GM12874 (cell line): ENCODE data around the gene HMCN2.

Source experiments
- TF ChIP-seq, protein P1 (sequence below): IDR thresholded peaks from 2 replicates; pipeline ENCODE4 v1.5.1; 2011; ENCODE audit warnings: low read depth, mild to moderate bottlenecking, control low read depth, low read length, moderate library complexity; ENCODE audit not compliant: insufficient read depth

The HMCN2 gene

DNA sequence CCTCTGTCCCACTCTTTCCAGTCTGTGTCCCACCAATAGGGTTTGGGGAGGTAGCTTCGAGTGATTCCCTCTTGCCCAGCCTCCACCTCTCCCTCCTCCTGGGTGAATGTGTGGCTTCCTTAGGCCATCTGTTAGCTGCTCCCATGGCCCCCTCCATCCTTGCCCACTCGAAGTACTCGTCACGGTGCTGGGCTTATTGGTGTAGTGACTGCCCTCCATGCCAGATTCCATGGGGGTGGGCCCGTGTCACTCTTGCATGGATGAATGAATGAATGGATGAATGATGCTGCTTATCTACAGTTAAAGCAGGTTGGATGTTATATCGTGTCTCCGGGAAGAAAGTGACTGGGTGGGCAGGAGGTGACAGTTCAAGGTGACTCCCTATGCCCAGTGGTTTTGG lies 19.1 kb downstream of the HMCN2 start:
- TF ChIP-seq, protein P1, sequence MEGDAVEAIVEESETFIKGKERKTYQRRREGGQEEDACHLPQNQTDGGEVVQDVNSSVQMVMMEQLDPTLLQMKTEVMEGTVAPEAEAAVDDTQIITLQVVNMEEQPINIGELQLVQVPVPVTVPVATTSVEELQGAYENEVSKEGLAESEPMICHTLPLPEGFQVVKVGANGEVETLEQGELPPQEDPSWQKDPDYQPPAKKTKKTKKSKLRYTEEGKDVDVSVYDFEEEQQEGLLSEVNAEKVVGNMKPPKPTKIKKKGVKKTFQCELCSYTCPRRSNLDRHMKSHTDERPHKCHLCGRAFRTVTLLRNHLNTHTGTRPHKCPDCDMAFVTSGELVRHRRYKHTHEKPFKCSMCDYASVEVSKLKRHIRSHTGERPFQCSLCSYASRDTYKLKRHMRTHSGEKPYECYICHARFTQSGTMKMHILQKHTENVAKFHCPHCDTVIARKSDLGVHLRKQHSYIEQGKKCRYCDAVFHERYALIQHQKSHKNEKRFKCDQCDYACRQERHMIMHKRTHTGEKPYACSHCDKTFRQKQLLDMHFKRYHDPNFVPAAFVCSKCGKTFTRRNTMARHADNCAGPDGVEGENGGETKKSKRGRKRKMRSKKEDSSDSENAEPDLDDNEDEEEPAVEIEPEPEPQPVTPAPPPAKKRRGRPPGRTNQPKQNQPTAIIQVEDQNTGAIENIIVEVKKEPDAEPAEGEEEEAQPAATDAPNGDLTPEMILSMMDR, result no peak

DNA sequence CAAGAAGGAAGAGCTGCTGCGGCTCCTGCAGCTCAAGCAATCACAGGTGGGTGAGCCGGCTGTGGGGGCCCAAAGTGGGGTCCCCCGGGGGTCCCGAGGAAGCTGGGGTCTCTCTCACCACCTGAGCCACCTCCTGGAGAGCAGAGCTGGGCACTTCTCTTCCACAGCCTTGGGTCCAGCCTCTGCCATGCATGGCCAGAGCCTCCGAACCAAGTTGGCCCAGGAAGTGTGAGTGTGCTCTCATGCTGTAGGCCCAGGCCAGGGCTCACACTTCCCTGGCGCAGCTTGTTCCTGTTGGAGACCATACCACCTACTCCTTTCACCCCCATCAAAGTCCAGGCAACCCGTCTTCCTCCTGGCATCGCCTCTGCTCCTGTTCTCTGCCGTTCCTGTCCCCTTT lies 19.7 kb downstream of the HMCN2 start:
- TF ChIP-seq, protein P1, result no peak

DNA sequence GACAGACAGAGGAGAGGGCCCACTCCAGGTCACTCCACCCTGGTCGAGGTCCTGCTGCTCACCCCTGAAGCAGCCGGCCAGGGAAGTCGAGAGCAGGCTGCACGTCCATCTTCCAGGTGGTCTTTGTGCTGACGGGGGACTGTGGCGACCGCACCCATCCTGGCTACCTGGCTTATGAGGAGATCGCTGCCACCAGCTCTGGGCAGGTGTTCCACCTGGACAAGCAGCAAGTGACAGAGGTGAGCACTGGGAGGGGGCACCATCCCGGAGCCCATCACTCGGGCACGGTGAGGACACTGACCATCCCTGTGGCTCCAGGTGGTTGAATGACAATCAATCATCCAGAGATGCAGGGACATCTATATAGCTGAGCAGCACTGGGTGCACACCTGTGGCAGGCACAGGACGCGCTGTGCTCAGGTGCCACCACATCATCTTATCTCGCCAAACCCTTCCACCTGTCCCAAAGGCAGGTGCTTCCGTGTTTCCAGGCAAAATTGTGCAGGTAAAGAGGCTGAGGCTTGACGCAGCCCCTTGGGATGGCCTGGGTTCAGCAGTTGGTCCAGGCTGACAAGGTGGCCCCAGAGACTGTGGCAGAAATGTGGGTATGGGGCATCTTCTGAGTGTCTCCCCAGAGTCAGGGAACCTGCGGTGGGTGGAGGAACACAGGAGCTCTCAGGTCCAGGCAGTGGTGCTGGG lies 20.7 kb downstream of the HMCN2 start:
- TF ChIP-seq, protein P1, result no peak

DNA sequence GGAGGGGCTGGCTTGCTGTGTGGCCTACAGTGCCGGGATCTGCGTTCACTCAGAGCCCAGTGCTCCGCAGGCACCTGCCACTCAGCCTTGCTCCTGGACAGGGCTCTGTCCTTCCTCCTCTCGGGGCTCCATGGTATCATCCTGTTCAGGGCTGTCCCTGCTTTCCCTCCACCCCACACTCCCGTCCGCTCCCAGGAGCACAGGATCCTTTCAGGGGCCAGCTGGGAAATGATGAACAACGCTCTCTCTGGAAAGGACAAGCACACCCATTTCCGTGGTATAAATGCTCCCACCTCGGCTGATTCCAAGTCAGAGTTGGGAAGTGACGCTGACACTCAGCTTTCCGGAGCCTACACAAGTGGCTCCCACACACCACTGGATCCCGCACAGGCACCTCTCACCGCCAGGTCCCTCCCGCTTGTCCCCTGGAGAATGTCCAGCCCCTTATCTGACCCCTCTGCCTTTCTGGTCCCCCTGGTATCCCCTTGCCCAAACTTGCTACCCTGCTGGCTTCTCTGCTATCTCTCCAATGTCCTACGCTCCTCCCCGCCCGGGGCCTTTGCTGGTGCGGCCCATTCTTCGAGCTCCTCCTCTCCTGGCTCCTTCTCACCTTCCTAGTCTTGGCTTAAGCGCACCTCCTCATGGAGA lies 21.3 kb downstream of the HMCN2 start:
- TF ChIP-seq, protein P1, result no peak

DNA sequence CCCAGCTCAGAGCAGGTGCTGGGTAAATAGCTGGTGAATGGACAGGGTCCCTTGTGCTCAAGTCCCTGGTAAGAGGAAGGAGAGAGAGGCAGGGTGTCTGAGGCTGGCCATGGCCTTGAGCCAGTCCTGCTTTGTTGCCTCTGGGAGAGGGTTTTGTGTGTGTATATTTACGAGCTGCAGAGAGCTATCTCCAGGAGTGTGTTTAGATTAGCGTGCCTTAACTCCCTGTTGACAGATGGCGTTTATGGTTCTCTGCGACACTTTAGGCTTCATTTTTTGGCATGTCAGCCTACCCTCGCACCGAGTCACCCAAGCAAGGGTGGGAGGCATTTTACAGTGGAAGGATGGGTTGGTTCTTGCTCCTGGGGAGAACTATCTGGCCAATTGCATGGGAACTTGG lies 22.2 kb downstream of the HMCN2 start:
- TF ChIP-seq, protein P1, result no peak

DNA sequence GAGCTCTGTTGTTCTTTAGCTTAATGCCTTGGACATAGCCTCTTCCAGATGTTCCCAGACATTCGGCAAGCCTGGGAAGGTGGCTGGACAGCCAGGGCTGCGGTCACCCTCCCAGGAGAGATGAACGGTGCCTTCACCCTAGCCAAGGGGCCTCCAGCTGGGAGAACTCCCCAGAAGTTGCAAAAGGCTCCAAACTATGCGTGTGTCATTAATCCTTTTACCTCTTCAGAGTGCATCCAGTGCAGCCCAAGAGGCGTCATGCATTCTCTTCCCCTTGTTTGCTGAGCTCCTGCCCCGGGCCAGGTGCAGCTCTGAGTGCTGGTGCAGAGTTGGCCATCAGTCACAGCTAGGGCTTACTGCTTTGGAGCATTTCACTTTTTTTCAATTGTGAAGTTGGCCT lies 22.8 kb downstream of the HMCN2 start:
- TF ChIP-seq, protein P1, result no peak

DNA sequence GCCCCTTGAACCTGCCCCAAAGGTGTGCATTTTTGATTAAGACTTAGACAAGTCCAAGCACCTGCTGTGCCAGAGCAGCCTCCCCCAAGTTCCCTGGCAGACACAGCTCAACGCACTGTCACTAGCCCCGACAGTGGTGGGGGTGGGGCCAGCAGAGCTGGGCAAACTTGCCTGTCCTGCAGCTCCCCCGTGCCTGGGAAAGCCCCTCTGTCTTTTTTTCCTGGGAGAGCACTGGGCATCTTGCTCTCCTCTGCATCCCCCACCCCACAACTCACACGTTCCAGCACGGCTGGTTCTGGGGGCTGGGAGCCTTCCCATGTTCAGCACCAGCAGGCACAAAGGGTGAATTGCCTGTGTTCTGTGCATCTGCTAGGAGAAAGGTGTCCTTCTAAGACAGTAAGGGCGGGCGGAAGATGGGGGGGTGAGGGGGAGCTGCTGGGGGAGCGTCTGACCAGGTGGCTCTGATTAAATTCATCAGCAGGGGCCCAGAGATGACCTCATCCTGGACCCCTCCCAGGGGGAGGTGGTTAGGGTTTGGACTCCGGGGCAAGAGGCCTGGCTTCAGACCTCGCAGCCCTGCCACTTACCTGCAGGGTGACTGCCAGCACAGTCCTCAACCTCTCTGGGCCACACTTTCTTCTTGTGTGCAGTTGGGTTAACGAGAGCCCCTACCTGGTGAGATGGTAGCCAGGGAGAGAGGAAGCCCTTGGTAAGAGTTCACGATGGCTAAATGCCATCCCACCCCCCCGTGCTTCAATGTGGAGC lies 23.5 kb downstream of the HMCN2 start:
- TF ChIP-seq, protein P1, result no peak
